Stimulated activated memory B cell treated with anti-CD40 and anti-IgM and Interleukin-4, amounts not matched to agents 10 μg/mL and 1 μg/mL and 100 μg/mL, for 72 hours (primary cell): ENCODE results near the gene TMEM108.

Experiments
- ATAC-seq: fragments of 150-1000 bp; cut with Tn5 transposase; 2 replicates; pipeline ENCODE4 v1.10.0; 2021
- H3K27ac Mint-ChIP-seq: one replicate; pipeline ENCODE4 v1.8.0; 2022; ENCODE audit warnings: mild to moderate bottlenecking, mixed read lengths
- H3K27me3 Mint-ChIP-seq: one replicate; pipeline ENCODE4 v1.8.0; 2022; ENCODE audit warnings: mixed read lengths
- H3K36me3 Mint-ChIP-seq: one replicate; pipeline ENCODE4 v1.8.0; 2022; ENCODE audit warnings: mixed read lengths
- H3K4me1 Mint-ChIP-seq: one replicate; pipeline ENCODE4 v1.8.0; 2022; ENCODE audit warnings: mixed read lengths
- H3K4me3 Mint-ChIP-seq: one replicate; pipeline ENCODE4 v1.8.0; 2022; ENCODE audit warnings: mild to moderate bottlenecking, moderate library complexity, mixed read lengths
- H3K9me3 Mint-ChIP-seq: one replicate; pipeline ENCODE4 v1.8.0; 2022; ENCODE audit warnings: mixed read lengths

Gene TMEM108

DNA sequence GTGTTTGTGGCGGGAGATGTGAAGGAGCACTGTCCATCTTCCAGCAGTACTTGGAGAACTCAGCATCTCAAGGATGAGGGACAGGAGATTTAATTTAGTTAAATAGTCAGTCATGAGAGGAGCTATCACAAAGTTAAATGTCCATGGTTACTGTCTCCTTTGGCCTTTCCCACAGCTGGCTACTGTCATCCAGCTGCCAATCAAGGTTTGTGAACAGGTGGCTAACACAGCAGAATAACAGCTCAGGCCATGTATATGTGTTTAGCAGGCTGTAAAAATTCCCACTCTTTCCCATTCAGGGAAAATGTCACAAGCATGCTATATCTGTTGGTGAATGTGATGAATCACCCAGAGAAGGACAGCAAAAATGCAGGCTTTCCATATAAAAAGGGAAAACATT, 120.5 kb downstream of the TMEM108 start:
- Mint-ChIP-seq H3K27me3 (no peaks in the 10 kb centered on the region), H3K27ac (no peak overlapping the region), H3K4me3 (no peak overlapping the region), H3K9me3 (peaks cover 3% of the 10 kb centered on the region), H3K4me1 (peaks cover 6% of the 10 kb centered on the region), H3K36me3 (no peaks in the 10 kb centered on the region)
- ATAC-seq: no peak

DNA sequence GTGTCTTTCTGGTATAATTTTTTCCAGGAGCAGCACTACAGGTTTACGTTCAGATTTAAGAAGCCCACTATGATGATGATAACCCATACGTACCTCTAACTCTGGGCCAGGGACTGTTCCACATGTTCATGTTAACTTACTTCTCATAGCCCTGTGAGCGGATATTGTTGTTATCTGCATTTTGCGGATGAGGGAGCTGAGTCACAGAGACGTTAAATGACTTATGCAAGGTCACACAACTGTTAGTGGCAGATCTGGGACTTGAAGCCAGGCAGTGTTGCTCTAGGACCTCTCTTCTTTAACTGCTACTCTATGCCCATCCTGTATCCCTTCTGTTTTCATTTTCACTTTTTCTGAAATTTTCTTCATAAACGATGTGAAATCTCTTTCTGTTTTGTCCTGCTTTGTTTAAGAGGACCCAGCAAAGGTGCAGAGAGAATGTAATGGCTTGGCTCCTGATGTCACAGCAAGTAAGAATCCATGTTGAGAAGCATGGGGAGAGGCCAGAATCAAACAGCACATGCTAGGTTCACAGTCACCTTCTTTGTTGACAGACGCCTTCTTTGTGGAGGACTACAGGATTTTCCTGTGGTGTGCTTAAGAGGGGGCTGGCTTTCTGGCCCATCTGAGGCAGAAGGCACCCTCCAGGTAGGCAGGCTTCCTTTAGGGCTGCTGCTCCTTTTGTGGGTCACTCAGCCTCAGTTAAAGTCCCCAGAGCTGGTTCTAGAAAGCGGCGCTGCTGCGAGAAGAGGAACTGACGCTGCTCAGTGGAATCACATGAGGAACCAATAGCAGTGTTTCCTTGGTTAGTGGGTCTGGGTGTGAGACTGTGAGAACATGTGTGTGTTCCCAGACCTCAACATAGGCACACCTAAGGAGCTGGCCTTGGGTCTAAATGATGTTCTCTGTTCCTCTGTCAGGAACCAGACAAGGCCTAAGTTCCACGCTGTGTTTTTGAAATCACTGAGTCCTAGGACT, 121.6 kb downstream of the TMEM108 start:
- Mint-ChIP-seq H3K36me3 (no peaks in the 10 kb centered on the region), H3K4me3 (no peak overlapping the region), H3K27ac (no peak overlapping the region), H3K9me3 (peaks cover 2% of the 10 kb centered on the region), H3K27me3 (no peaks in the 10 kb centered on the region), H3K4me1 (peaks cover 6% of the 10 kb centered on the region)
- peak; percentile 52 for ATAC-seq

DNA sequence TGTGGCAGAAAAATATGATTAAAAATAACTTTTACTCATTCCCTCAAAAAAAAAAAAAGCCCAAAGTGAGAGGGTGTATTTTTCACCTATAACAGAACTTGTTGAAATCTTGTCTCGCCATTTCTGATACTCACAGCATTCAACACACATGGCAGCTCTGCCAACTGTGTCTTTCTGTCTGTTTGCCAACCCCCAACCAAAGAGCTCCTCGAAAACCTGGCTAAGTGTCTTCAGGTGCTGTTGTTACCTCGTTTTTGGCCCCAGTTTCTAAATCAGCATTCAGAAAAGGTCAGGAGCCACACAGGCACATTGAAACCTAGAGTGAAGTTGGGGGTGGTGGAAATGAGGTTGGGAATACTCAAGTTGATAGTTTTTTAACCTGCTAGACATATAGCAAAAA, 123.5 kb downstream of the TMEM108 start:
- Mint-ChIP-seq H3K4me3 (no peak overlapping the region), H3K4me1 (peaks cover 6% of the 10 kb centered on the region), H3K27ac (no peak overlapping the region), H3K36me3 (no peaks in the 10 kb centered on the region), H3K9me3 (no peaks in the 10 kb centered on the region), H3K27me3 (no peaks in the 10 kb centered on the region)
- no peak for ATAC-seq

DNA sequence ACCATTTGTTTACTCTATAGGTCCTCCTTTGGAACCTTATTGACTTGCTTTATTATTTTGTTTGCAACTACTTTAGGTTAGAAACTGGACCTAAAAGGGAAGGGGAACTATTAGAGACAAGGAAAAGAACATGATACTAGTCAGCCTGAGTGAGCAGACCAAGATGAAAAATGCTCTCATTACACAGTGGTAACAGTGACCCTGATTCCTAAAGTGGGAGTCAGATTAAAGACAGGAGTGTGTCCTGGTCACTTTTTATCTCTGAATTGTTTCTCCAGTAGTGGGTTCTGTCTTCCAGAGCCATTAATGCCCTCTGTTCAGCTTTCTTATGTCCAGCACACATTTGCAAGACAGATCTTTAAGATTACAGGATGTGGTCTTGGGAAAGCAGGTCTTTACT, 124.1 kb downstream of the TMEM108 start:
- Mint-ChIP-seq H3K36me3 (no peaks in the 10 kb centered on the region), H3K4me1 (peaks cover 6% of the 10 kb centered on the region), H3K4me3 (no peak overlapping the region), H3K9me3 (no peaks in the 10 kb centered on the region), H3K27ac (no peak overlapping the region), H3K27me3 (no peaks in the 10 kb centered on the region)
- no peak for ATAC-seq

DNA sequence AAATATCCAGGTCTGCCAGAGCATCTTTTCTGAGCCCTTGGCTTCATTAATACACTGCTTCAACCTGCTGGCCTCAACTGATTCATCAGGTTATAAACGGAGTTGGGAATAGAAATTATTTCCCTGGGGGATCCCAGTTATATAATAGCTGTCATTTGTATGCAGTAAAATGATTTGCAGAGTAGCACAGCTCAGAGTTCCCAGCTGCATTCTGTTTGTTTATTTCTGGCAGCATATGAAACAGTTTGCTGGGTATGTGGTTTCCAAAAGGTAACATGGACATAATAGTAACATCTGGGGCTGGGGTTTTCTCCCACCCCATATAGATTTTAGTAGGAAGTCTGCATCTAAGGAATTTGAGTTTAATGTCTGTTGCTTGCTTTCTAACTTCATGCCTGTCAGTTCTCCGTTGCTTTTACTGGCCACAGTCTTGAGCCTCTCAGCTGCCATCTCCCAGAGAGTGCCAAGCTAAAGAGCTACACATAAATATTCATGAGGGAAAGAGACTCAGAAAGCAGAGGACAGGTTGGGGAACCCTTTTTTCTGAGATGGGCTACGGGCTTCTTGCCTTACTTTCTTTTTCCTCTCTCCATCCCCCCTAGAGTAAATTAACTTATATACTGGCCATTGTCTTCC, 124.6 kb downstream of the TMEM108 start:
- H3K4me1 Mint-ChIP-seq: peaks cover 6% of the 10 kb centered on the region
- no peak overlapping the region for H3K4me3 Mint-ChIP-seq
- ATAC-seq: no peak
- no peaks in the 10 kb centered on the region for H3K36me3 Mint-ChIP-seq
- H3K9me3 Mint-ChIP-seq: no peaks in the 10 kb centered on the region
- no peaks in the 10 kb centered on the region for H3K27me3 Mint-ChIP-seq
- no peak overlapping the region for H3K27ac Mint-ChIP-seq

DNA sequence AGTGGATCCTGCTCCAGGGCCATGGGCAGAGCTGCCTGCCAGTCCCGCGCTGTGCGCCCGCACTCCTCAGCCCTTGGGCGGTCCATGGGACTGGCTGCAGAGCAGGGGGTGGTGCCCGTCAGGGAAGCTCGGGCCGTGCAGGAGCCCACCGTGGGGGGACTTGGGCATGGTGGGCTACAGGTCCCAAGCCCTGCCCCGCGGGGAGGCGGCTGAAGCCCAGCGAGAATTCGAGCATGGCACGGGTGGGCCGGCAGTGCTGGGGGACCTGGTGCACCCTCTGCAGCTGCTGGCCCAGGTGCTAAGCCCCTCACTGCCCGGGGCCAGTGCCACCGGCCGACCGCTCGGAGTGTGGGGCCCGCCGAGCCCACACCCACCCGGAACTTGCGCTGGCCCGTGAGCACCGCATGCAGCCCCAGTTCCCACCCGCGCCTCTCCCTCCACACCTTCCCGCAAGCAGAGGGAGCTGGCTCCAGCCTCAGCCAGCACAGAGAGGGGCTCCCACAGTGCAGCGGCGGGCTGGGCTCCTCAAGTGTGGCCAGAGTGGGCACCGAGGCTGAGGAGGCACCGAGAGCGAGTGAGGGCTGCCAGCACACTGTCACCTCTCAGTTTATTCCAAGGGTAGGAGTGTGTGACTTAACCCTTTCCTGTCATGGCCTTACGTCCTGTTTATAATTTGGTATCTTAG, 129.3 kb downstream of the TMEM108 start:
- no peak overlapping the region for H3K27ac Mint-ChIP-seq
- no peaks in the 10 kb centered on the region for H3K36me3 Mint-ChIP-seq
- no peaks in the 10 kb centered on the region for H3K27me3 Mint-ChIP-seq
- H3K9me3 Mint-ChIP-seq: no peaks in the 10 kb centered on the region
- H3K4me1 Mint-ChIP-seq: no peaks in the 10 kb centered on the region
- H3K4me3 Mint-ChIP-seq: no peak overlapping the region
- no peak for ATAC-seq

DNA sequence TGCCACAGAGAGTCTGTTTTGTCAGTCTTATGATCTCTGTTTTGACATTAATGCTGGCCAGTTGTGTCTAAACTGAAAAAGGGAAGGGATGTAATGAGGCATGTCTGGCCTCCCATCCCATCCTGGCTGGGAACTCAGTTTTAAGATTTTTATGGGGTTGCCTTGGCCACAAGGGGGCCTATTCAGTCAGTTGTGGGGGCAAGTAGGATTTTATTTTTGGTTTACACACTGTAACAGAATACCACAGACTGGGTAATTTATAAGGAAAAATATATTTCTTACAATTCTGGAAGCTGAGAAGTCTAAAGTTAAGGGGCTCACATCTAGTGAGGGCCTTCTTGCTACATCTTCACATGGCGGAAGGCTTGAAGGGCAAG, 129.8 kb downstream of the TMEM108 start:
- ATAC-seq: no peak
- no peak overlapping the region for H3K4me3 Mint-ChIP-seq
- no peaks in the 10 kb centered on the region for H3K27me3 Mint-ChIP-seq
- no peaks in the 10 kb centered on the region for H3K36me3 Mint-ChIP-seq
- H3K4me1 Mint-ChIP-seq: no peaks in the 10 kb centered on the region
- H3K9me3 Mint-ChIP-seq: no peaks in the 10 kb centered on the region
- no peak overlapping the region for H3K27ac Mint-ChIP-seq

DNA sequence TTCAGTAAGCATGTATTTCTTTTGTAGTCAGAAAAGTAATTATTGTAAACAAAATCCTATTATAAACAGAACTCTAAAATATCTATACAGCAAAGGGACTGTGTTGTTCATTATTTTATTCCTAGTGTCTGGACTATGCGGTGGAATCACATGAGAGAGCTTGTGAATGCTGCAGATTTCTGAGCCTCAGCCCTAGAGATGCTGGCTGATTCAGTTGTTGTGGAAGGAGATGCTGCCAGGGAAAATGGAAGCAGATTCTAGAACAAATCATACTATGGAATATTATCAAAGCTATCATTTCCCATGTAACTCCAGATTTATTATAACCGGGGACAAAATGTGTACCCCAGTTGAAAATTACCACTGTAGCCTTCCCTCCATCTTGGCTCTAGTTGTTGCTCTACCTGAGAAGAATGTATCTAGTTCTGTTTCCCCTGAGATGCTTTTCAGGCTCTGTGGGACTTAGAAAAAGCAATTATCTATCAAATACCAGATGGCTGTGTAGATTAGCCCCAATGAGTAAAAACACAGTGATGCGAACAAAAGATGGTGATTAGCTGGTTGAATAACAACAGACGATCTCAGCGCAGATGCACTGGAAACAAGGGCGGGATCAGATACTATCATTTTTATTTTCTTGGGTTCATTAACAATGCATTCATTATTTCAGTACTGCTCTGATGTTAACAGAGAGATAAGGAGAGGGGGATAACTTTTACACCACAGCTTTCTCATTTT, 131.3 kb downstream of the TMEM108 start:
- Mint-ChIP-seq H3K9me3 (no peaks in the 10 kb centered on the region), H3K27ac (no peak overlapping the region), H3K4me1 (no peaks in the 10 kb centered on the region), H3K4me3 (no peak overlapping the region), H3K36me3 (no peaks in the 10 kb centered on the region), H3K27me3 (peaks cover under 1% of the 10 kb centered on the region)
- no peak for ATAC-seq

DNA sequence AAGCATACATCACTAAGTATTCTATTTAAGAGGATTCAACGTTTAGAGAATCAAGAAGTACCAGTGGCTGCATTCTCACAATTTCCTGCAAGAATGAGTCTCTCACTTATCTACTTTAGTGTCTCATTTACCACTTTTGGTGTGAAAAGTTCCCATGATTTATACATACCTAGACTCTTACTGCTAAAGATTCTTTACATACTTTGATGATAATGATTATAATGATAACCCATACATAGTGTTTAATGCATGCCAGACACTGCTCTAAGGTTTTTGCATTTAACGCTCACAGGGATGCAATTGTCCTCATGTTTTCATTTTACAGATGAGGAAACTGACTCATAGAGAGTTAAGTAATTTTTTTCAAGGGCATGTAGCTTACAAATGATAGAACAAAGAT, 133.6 kb downstream of the TMEM108 start:
- H3K36me3 Mint-ChIP-seq: no peaks in the 10 kb centered on the region
- H3K27ac Mint-ChIP-seq: no peak overlapping the region
- no peaks in the 10 kb centered on the region for H3K9me3 Mint-ChIP-seq
- no peak for ATAC-seq
- no peaks in the 10 kb centered on the region for H3K4me1 Mint-ChIP-seq
- no peak overlapping the region for H3K4me3 Mint-ChIP-seq
- peaks cover 9% of the 10 kb centered on the region for H3K27me3 Mint-ChIP-seq

DNA sequence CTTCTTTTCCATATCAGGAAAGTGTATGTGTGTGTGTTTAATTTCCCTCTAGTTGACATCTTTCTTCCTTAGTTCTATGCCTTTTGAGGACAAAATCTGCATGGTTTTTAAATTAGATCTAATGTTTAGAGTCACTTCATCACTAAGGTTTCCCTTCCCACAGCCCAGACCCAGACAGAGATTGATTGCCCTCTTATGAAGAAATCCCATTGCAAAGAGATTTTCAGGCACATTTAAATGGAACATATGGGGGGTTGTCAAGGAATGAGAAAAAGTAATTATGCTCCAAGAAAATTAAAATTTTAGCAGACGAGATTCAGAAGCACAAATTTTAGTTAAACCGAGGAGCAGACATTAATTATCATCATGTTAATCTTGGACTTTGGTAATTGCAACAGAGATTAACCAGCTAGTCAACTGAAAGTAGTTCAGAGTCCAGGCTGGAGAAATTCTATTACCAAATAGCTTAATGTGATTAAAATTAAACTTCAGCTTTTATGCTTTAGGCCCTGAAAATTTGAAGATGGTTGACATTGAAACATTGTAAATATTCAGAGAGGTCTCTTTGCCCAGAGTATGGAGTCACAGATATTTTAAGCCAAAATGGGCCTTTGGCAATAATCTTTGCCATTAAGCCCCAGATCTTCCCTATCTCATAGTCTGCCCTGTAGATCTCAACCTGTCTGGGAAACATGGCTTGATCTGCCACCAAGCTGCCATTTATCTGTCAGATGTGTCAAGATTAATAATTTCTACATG, 143.4 kb downstream of the TMEM108 start:
- Mint-ChIP-seq H3K36me3 (no peaks in the 10 kb centered on the region), H3K4me3 (no peak overlapping the region), H3K27ac (no peak overlapping the region), H3K9me3 (no peaks in the 10 kb centered on the region), H3K4me1 (no peaks in the 10 kb centered on the region), H3K27me3 (no peaks in the 10 kb centered on the region)
- no peak for ATAC-seq

DNA sequence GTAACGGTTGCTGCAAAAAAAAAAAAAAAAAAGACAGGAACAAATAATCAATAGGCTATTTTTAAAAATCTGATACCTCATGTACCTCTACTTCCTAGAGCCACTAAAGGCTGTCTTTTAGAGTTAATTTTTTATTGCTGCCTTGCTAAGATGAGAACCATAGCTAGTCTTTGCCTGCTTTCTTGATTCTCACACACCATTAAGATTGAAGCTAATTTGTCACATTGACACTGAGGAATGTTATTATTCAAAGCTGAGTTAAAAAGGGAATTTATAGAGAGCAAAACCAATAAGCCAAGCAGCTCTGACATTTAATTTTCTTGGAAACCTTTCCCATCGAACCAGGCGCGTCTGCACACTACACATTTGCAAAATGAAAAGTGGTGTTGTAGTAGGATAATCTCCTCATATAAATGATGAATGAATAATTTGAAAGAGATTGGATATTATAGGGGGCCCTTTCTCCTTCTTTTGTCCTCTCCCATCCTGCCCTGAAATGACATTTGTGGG, 149.7 kb downstream of the TMEM108 start:
- no peaks in the 10 kb centered on the region for H3K9me3 Mint-ChIP-seq
- H3K36me3 Mint-ChIP-seq: no peaks in the 10 kb centered on the region
- H3K4me3 Mint-ChIP-seq: no peak overlapping the region
- ATAC-seq: no peak
- H3K27ac Mint-ChIP-seq: no peak overlapping the region
- no peaks in the 10 kb centered on the region for H3K27me3 Mint-ChIP-seq
- no peaks in the 10 kb centered on the region for H3K4me1 Mint-ChIP-seq

DNA sequence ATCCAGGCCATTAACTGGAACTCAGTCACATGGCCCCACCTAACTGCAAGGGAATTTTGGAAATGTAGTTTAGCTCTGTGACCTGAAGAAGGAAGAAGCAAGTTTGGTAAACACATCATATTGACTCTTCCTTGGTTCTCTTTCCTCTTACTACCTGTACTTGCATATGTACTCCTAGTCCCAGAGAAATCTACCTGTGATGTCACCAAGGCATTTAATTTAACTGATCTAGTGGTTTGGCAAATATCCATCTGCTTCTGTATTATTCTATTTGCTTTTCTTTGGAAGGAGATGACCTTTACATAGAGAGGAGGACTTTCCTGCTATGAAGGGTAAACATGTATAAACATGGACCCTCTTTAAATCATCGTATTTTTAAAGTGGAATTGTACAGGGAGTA, 150.8 kb downstream of the TMEM108 start:
- Mint-ChIP-seq H3K27ac (no peak overlapping the region), H3K4me3 (no peak overlapping the region), H3K27me3 (no peaks in the 10 kb centered on the region), H3K36me3 (no peaks in the 10 kb centered on the region), H3K9me3 (no peaks in the 10 kb centered on the region), H3K4me1 (no peaks in the 10 kb centered on the region)
- no peak for ATAC-seq

DNA sequence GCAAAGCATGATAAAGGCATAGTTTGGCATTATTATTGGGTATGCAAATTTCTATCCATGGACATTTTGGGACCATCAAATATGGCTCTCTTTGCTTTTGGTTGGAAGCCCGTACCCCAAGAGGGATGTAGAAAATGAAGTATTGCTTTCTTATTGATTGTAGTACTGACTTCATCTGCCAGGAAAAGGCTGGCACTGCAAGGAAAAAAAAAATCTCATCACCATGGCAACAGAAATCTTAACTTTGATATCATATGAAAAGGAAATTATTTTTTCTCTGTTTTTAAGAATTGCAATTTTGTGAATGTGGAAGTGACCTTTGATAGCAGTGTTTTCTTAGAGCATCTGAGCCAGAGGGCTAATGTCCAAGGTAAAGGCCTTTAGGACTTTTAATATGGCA, 151.7 kb downstream of the TMEM108 start:
- Mint-ChIP-seq H3K36me3 (no peaks in the 10 kb centered on the region), H3K4me1 (no peaks in the 10 kb centered on the region), H3K9me3 (no peaks in the 10 kb centered on the region), H3K27me3 (no peaks in the 10 kb centered on the region), H3K4me3 (no peak overlapping the region), H3K27ac (no peak overlapping the region)
- no peak for ATAC-seq

DNA sequence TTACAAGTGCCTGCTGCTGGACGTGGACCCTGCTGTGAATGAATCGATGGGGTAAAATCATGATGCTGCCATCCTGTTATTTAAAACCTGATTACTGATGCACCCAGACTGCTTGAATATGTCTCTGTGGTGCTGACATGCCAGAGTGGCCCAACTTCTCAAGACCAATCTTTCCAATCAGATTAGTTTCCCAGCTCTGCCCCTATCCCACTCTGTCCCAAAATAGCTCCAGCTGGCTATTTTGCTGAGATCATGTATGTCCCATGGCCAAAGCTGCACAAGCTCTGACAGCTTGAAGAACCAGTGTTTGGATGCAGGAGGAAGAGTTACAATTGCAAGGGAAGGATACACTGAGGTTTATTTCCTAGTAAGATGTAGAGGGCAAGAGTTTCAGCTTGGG, 153.6 kb downstream of the TMEM108 start:
- no peak overlapping the region for H3K4me3 Mint-ChIP-seq
- no peak for ATAC-seq
- no peaks in the 10 kb centered on the region for H3K27me3 Mint-ChIP-seq
- no peak overlapping the region for H3K27ac Mint-ChIP-seq
- no peaks in the 10 kb centered on the region for H3K9me3 Mint-ChIP-seq
- H3K36me3 Mint-ChIP-seq: no peaks in the 10 kb centered on the region
- H3K4me1 Mint-ChIP-seq: no peaks in the 10 kb centered on the region
